T-helper 17 cell (primary cell): ENCODE measurements around the gene CCDC112. TPM values are rescaled to one million over a fixed set of nuclear protein-coding genes. Genes with fewer than 3 reads are reported as not detected.
"Not testable (repeated sequence)": the region's sequence is repeated elsewhere in the genome, so short reads cannot be mapped to it uniquely, and the experiment has no call there.

ENCODE experiments used
- ATAC-seq: fragments of 150-1000 bp; cut with Tn5 transposase; 2 replicates; pipeline ENCODE4 v1.10.0; 2021; ENCODE audit warnings: mild to moderate bottlenecking, moderate library complexity
- DNase-seq, 3 donors: peaks; one replicate each; pipeline versions ENCODE4 v3.0.0 to v3.0.0-alpha.2; 2020 to 2021
- H3K9me3 ChIP-seq: one replicate; pipeline ENCODE4 v1.7.0; 2013; ENCODE audit warnings: low read length, mild to moderate bottlenecking; ENCODE audit not compliant: control insufficient read depth, poor library complexity, severe bottlenecking
- H3K27ac Mint-ChIP-seq: one replicate; pipeline ENCODE4 v1.8.0; 2022; ENCODE audit warnings: mild to moderate bottlenecking, moderate library complexity, mixed read lengths
- H3K27me3 Mint-ChIP-seq: one replicate; pipeline ENCODE4 v1.8.0; 2022; ENCODE audit warnings: mixed read lengths
- H3K36me3 Mint-ChIP-seq: one replicate; pipeline ENCODE4 v1.8.0; 2022; ENCODE audit warnings: low read depth, mixed read lengths
- H3K4me1 Mint-ChIP-seq: one replicate; pipeline ENCODE4 v1.8.0; 2022; ENCODE audit warnings: mild to moderate bottlenecking, mixed read lengths
- H3K4me3 Mint-ChIP-seq: one replicate; pipeline ENCODE4 v1.8.0; 2022; ENCODE audit warnings: mild to moderate bottlenecking, moderate library complexity, mixed read lengths
- total RNA-seq, 4 donors: library from RNA in 2 of 4; stranded (reverse) in 2 of 4; gene quantifications; one replicate each; pipeline ENCODE4 v1.2.3 and lab custom pipeline; 2022 to 2026

Gene CCDC112
- total RNA-seq, 2 donors from 2014 or later: 2.8 to 3.5 TPM

- no peak overlapping the region for H3K27ac Mint-ChIP-seq
- no peak overlapping the region for H3K4me3 Mint-ChIP-seq
These were observed 33.0 kb upstream of the CCDC112 start for GRCh38 chr5:115329475-115329874.

GRCh38 chr5:115328617-115329274 lies 32.3 kb upstream of the CCDC112 start:
- not testable (repeated sequence) for H3K9me3 ChIP-seq, ATAC-seq, H3K27ac Mint-ChIP-seq, DNase-seq, H3K4me1 Mint-ChIP-seq, H3K4me3 Mint-ChIP-seq, H3K36me3 Mint-ChIP-seq
- H3K27me3 Mint-ChIP-seq: peaks cover 33% of the 10 kb centered on the region

More at GRCh38 chr5:115329475-115329874, 33.0 kb upstream of the CCDC112 start:
- Mint-ChIP-seq H3K27me3 (peaks cover 26% of the 10 kb centered on the region), H3K4me1 (peaks cover 3% of the 10 kb centered on the region), H3K36me3 (peaks cover 2% of the 10 kb centered on the region)
- no peak for DNase-seq
- no peak for ATAC-seq
- H3K9me3 ChIP-seq: no peaks in the 10 kb centered on the region

GRCh38 chr5:115325296-115325959 lies 29.0 kb upstream of the CCDC112 start:
- peaks cover 33% of the 10 kb centered on the region for H3K27me3 Mint-ChIP-seq
- H3K9me3 ChIP-seq: no peaks in the 10 kb centered on the region
- H3K36me3 Mint-ChIP-seq: no peaks in the 10 kb centered on the region
- H3K4me3 Mint-ChIP-seq: no peak overlapping the region
- DNase-seq: no peak
- no peak overlapping the region for H3K27ac Mint-ChIP-seq
- ATAC-seq: no peak
- H3K4me1 Mint-ChIP-seq: no peaks in the 10 kb centered on the region

- peaks cover 40% of the 10 kb centered on the region for H3K27me3 Mint-ChIP-seq
These were observed 27.6 kb upstream of the CCDC112 start for GRCh38 chr5:115324021-115324420.

GRCh38 chr5:115322729-115323128 lies 26.3 kb upstream of the CCDC112 start:
- H3K9me3 ChIP-seq: no peaks in the 10 kb centered on the region
- Mint-ChIP-seq H3K27ac (no peak overlapping the region), H3K27me3 (peaks cover 37% of the 10 kb centered on the region), H3K36me3 (no peaks in the 10 kb centered on the region), H3K4me1 (peaks cover 4% of the 10 kb centered on the region), H3K4me3 (no peak overlapping the region)
- ATAC-seq (no peak), DNase-seq (no peak)

More at GRCh38 chr5:115324021-115324420, 27.6 kb upstream of the CCDC112 start:
- DNase-seq (no peak), ATAC-seq (no peak)
- Mint-ChIP-seq H3K27ac (no peak overlapping the region), H3K36me3 (no peaks in the 10 kb centered on the region), H3K4me3 (no peak overlapping the region), H3K4me1 (peaks cover 4% of the 10 kb centered on the region)
- no peaks in the 10 kb centered on the region for H3K9me3 ChIP-seq

- no peaks in the 10 kb centered on the region for H3K36me3 Mint-ChIP-seq
- DNase-seq (no peak), ATAC-seq (no peak)
- H3K27me3 Mint-ChIP-seq: peaks cover 37% of the 10 kb centered on the region
- H3K9me3 ChIP-seq: no peaks in the 10 kb centered on the region
- no peak overlapping the region for H3K27ac Mint-ChIP-seq
- H3K4me1 Mint-ChIP-seq: peaks cover 4% of the 10 kb centered on the region
- H3K4me3 Mint-ChIP-seq: no peak overlapping the region
These were observed 24.9 kb upstream of the CCDC112 start for GRCh38 chr5:115321309-115321708.

- no peak for DNase-seq
- Mint-ChIP-seq H3K4me1 (peaks cover 4% of the 10 kb centered on the region), H3K4me3 (no peak overlapping the region), H3K27ac (no peak overlapping the region), H3K27me3 (peaks cover 37% of the 10 kb centered on the region), H3K36me3 (no peaks in the 10 kb centered on the region)
- H3K9me3 ChIP-seq: no peaks in the 10 kb centered on the region
- no peak for ATAC-seq
These were observed 24.1 kb upstream of the CCDC112 start for GRCh38 chr5:115320515-115320914.

GRCh38 chr5:115320006-115320405 lies 23.6 kb upstream of the CCDC112 start:
- Mint-ChIP-seq H3K27me3 (peaks cover 37% of the 10 kb centered on the region), H3K27ac (no peak overlapping the region)

GRCh38 chr5:115319007-115319406 lies 22.6 kb upstream of the CCDC112 start:
- Mint-ChIP-seq H3K27me3 (peaks cover 28% of the 10 kb centered on the region), H3K4me3 (no peak overlapping the region), H3K36me3 (no peaks in the 10 kb centered on the region), H3K27ac (no peak overlapping the region), H3K4me1 (peaks cover 4% of the 10 kb centered on the region)
- DNase-seq (no peak), ATAC-seq (no peak)
- H3K9me3 ChIP-seq: no peaks in the 10 kb centered on the region

More at GRCh38 chr5:115320006-115320405, 23.6 kb upstream of the CCDC112 start:
- DNase-seq (no peak), ATAC-seq (no peak)
- no peak overlapping the region for H3K4me3 Mint-ChIP-seq
- no peaks in the 10 kb centered on the region for H3K9me3 ChIP-seq
- peaks cover 4% of the 10 kb centered on the region for H3K4me1 Mint-ChIP-seq
- no peaks in the 10 kb centered on the region for H3K36me3 Mint-ChIP-seq

GRCh38 chr5:115317736-115318135 lies 21.3 kb upstream of the CCDC112 start:
- no peaks in the 10 kb centered on the region for H3K36me3 Mint-ChIP-seq
- H3K9me3 ChIP-seq: no peaks in the 10 kb centered on the region
- no peak overlapping the region for H3K4me3 Mint-ChIP-seq
- peaks cover 25% of the 10 kb centered on the region for H3K27me3 Mint-ChIP-seq
- DNase-seq (no peak), ATAC-seq (no peak)
- peaks cover 4% of the 10 kb centered on the region for H3K4me1 Mint-ChIP-seq
- no peak overlapping the region for H3K27ac Mint-ChIP-seq

- H3K9me3 ChIP-seq: no peaks in the 10 kb centered on the region
- Mint-ChIP-seq H3K27me3 (peaks cover 28% of the 10 kb centered on the region), H3K27ac (no peak overlapping the region), H3K36me3 (no peaks in the 10 kb centered on the region), H3K4me1 (peaks cover 4% of the 10 kb centered on the region), H3K4me3 (no peak overlapping the region)
- ATAC-seq: no peak
- no peak for DNase-seq
These were observed 20.9 kb upstream of the CCDC112 start for GRCh38 chr5:115317320-115317719.

- Mint-ChIP-seq H3K27me3 (peaks cover 34% of the 10 kb centered on the region), H3K4me1 (no peaks in the 10 kb centered on the region), H3K4me3 (no peak overlapping the region), H3K27ac (no peak overlapping the region), H3K36me3 (no peaks in the 10 kb centered on the region)
- DNase-seq (no peak), ATAC-seq (no peak)
- no peaks in the 10 kb centered on the region for H3K9me3 ChIP-seq
These were observed 17.2 kb upstream of the CCDC112 start for GRCh38 chr5:115313632-115314031.

GRCh38 chr5:115313052-115313451 lies 16.6 kb upstream of the CCDC112 start:
- H3K27ac Mint-ChIP-seq: no peak overlapping the region
- no peaks in the 10 kb centered on the region for H3K4me1 Mint-ChIP-seq
- no peaks in the 10 kb centered on the region for H3K36me3 Mint-ChIP-seq
- ATAC-seq: no peak
- H3K9me3 ChIP-seq: no peaks in the 10 kb centered on the region
- no peak for DNase-seq
- no peak overlapping the region for H3K4me3 Mint-ChIP-seq
- peaks cover 35% of the 10 kb centered on the region for H3K27me3 Mint-ChIP-seq
